HepG2 (cell line): ENCODE data around the gene KLKB1. TPM values are rescaled to one million over a fixed set of nuclear protein-coding genes. Genes with fewer than 3 reads are reported as not detected.
A peak's percentile ranks its signal among the peaks of the same experiment; 100 is the strongest.

ENCODE experiments used
- ATAC-seq: fragments of 200-7000 bp; cut with Tn5 transposase; 3 replicates; pipeline ENCODE4 v1.9.1; 2020; ENCODE audit warnings: mild to moderate bottlenecking, moderate library complexity
- BruUV-seq: library from RNA; stranded (reverse); fragments of 400-500 nt; replicated peaks from 2 replicates; lab custom pipeline; 2021; lab: Mats Ljungman, UMichigan
- CTCF ChIA-PET: fragments of 300-600 bp; formaldehyde crosslinking; extraction: SDS; loops from one replicate; lab custom pipeline; 2021; ENCODE audit warnings: low total read pairs, inconsistent platforms, low intra/inter-chr PET ratio; lab: Yijun Ruan, JAX
- POLR2A ChIA-PET: fragments of 350-600 bp; sonication (Branson Sonifier 250); formaldehyde crosslinking; loops from one replicate; lab custom pipeline; 2020; ENCODE audit warnings: antibody characterized with exemption, inconsistent platforms; lab: Yijun Ruan, JAX
- DNase-seq: peaks from one replicate; pipeline ENCODE4 v3.0.0-alpha.2; 2015; ENCODE audit warnings: low spot score
- FAIRE-seq: peaks from 3 replicates; lab custom pipeline; 2011; peaks lifted over from hg19 to GRCh38; lab: Jason Lieb, UNC
- H2AFZ ChIP-seq: one replicate; pipeline ENCODE4 v1.6.1; 2011; ENCODE audit warnings: low read length, inconsistent platforms
- H3K27ac ChIP-seq: fragments of 300-600 bp; 3 replicates; pipeline ENCODE4 v1.8.0; 2011; ENCODE audit warnings: mixed run types, mild to moderate bottlenecking, mixed read lengths, low read length, inconsistent platforms; ENCODE audit not compliant: insufficient read depth; ENCODE audit errors: extremely low read length
- H3K27me3 ChIP-seq, 2 experiments: fragments of 200-600 bp in 1 of 2; 2 replicates in 1 of 2; 3 replicates in 1 of 2; pipeline versions ENCODE4 v1.6.0 to v1.8.0; 2011; ENCODE audit warnings: low read length in 2 of 2, mild to moderate bottlenecking in 2 of 2, moderate library complexity in 2 of 2, inconsistent platforms in 1 of 2; ENCODE audit not compliant: insufficient read depth in 2 of 2, control insufficient read depth in 1 of 2
- H3K36me3 ChIP-seq, 2 experiments: fragments of 200-600 bp in 1 of 2; replicated peaks in 1 of 2; 2 replicates in 1 of 2; 3 replicates in 1 of 2; pipeline versions ENCODE4 v1.5.1 to v1.8.0; 2011; ENCODE audit warnings: low read length in 2 of 2, inconsistent platforms in 1 of 2; ENCODE audit not compliant: insufficient read depth in 2 of 2, control insufficient read depth in 1 of 2
- H3K4me1 ChIP-seq: 2 replicates; pipeline ENCODE4 v1.5.1; 2012; ENCODE audit warnings: low read length, inconsistent platforms; ENCODE audit not compliant: insufficient read depth
- H3K4me2 ChIP-seq: 2 replicates; pipeline ENCODE4 v1.6.0; 2011; ENCODE audit warnings: low read depth, low read length, inconsistent platforms
- H3K4me3 ChIP-seq, 3 experiments: fragments of 200-600 bp in 1 of 3; sonication (generic), shearing (Covaris generic) in 1 of 3; replicated peaks in 1 of 3; 2 replicates each; pipeline ENCODE4 v1.5.1; 2011 to 2016; ENCODE audit warnings: low read length in 3 of 3, inconsistent platforms in 2 of 3, low read depth in 2 of 3, mild to moderate bottlenecking in 2 of 3, control low read depth in 1 of 3, mixed read lengths in 1 of 3; ENCODE audit not compliant: insufficient read depth in 1 of 3
- H3K79me2 ChIP-seq: one replicate; pipeline ENCODE4 v1.6.1; 2011; ENCODE audit warnings: low read length, inconsistent platforms; ENCODE audit not compliant: insufficient read depth
- H3K9ac ChIP-seq: 2 replicates; pipeline ENCODE4 v1.6.0; 2011; ENCODE audit warnings: mild to moderate bottlenecking, low read depth, low read length, inconsistent platforms; ENCODE audit not compliant: insufficient read depth
- H3K9me3 ChIP-seq: 2 replicates; pipeline ENCODE4 v1.5.1; 2012; ENCODE audit warnings: mild to moderate bottlenecking, low read length
- H4K20me1 ChIP-seq: 2 replicates; pipeline ENCODE4 v1.6.0; 2011; ENCODE audit warnings: inconsistent platforms, mild to moderate bottlenecking, low read length, moderate library complexity; ENCODE audit not compliant: insufficient read depth
- FLYWCH1 ChIP-seq: sonication (generic); formaldehyde crosslinking; IDR thresholded peaks from 2 replicates; pipeline ENCODE4 v1.8.1; 2023; ENCODE audit warnings: mild to moderate bottlenecking, missing genetic modification reagents
- GLI4 ChIP-seq: sonication (generic); formaldehyde crosslinking; IDR thresholded peaks from 2 replicates; pipeline ENCODE4 v1.5.1; 2020; ENCODE audit warnings: missing genetic modification reagents, mild to moderate bottlenecking, moderate library complexity, borderline replicate concordance
- HDAC2 ChIP-seq: sonication (generic); formaldehyde crosslinking; IDR thresholded peaks from 2 replicates; pipeline ENCODE4 v1.4.0; 2020; ENCODE audit warnings: missing genetic modification reagents
- MTF2 ChIP-seq: sonication (generic); formaldehyde crosslinking; IDR thresholded peaks from 2 replicates; pipeline ENCODE4 v1.5.0; 2020; ENCODE audit warnings: missing genetic modification reagents, borderline replicate concordance
- SMAD1 ChIP-seq: sonication (generic); formaldehyde crosslinking; IDR thresholded peaks from 2 replicates; pipeline ENCODE4 v1.4.0; 2020; ENCODE audit warnings: missing genetic modification reagents, low read depth, mild to moderate bottlenecking, borderline replicate concordance
- ZFP37 ChIP-seq: sonication (generic); formaldehyde crosslinking; IDR thresholded peaks from 2 replicates; pipeline ENCODE4 v1.4.0; 2020; ENCODE audit warnings: missing genetic modification reagents, borderline replicate concordance
- ZNF138 ChIP-seq: sonication (generic); formaldehyde crosslinking; IDR thresholded peaks from 2 replicates; pipeline ENCODE4 v1.5.0; 2020; ENCODE audit warnings: mild to moderate bottlenecking, low read depth, missing genetic modification reagents
- ZNF543 ChIP-seq: sonication (generic); formaldehyde crosslinking; IDR thresholded peaks from 2 replicates; pipeline ENCODE4 v1.4.0; 2020; ENCODE audit warnings: mild to moderate bottlenecking, missing genetic modification reagents
- WGBS: methylation state at CpG from one replicate; pipeline ENCODE4 v1.1.6; 2017; ENCODE audit warnings: low lambda C conversion rate; 5-methylcytosine and 5-hydroxymethylcytosine counted together
- in situ Hi-C: cut with HindIII; loops from 2 replicates; pipeline ENCODE4 v1.10.0; 2017; ENCODE audit warnings: low pct_unique_long_range_greater_than_20kb; ENCODE audit not compliant: extremely low pct_ligation_motif_present
- intact Hi-C: fragments of 100-400 bp; cut with micrococcal nuclease; formaldehyde crosslinking; loops from one replicate; pipeline ENCODE4 v1.10.0; 2022; ENCODE audit not compliant: unreplicated experiment
- polyA plus RNA-seq, 8 experiments: library from polyadenylated mRNA; depleted of rRNA in 3 of 8; stranded (reverse) in 7 of 8; unstranded in 1 of 8; fragments of >200 nt; fragmentation: Illumina TruSeq in 4 of 8; extraction: Trizol in 4 of 8; gene quantifications; 2 replicates each; pipeline versions ENCODE4 v1.2.1 to v1.2.3, GENCODE V29; 2011 to 2016; ENCODE audit warnings: low read depth in 4 of 8, missing spikeins in 1 of 8, mixed read lengths in 1 of 8; ENCODE audit not compliant: insufficient read depth in 1 of 8
- total RNA-seq, 5 experiments: library from RNA; depleted of rRNA; stranded (reverse); fragments of >200 nt; fragmentation: Illumina TruSeq; extraction: Trizol; gene quantifications; 2 replicates each; pipeline ENCODE4 v1.2.3, GENCODE V29; 2016; ENCODE audit warnings: low read depth in 1 of 5
- TF ChIP-seq, protein P1 (sequence below): sonication (generic); formaldehyde crosslinking; IDR thresholded peaks from 2 replicates; pipeline ENCODE4 v1.8.1; 2023; ENCODE audit warnings: mild to moderate bottlenecking, inconsistent platforms, moderate library complexity, missing genetic modification reagents, borderline replicate concordance
- TF ChIP-seq, protein P2 (sequence below): sonication (generic); formaldehyde crosslinking; IDR thresholded peaks from 2 replicates; pipeline ENCODE4 v1.5.0; 2020; ENCODE audit warnings: mild to moderate bottlenecking, missing genetic modification reagents
- TF ChIP-seq, protein P3 (sequence below): sonication (generic); formaldehyde crosslinking; IDR thresholded peaks from 2 replicates; pipeline ENCODE4 v1.5.0; 2020; ENCODE audit warnings: missing genetic modification reagents

Gene KLKB1
- total and polyA plus RNA-seq, 2 of the 13 experiments (the other 11 are each of a cell fraction or from before 2014, with no cell fraction given): 0.26 to 0.49 TPM

DNA sequence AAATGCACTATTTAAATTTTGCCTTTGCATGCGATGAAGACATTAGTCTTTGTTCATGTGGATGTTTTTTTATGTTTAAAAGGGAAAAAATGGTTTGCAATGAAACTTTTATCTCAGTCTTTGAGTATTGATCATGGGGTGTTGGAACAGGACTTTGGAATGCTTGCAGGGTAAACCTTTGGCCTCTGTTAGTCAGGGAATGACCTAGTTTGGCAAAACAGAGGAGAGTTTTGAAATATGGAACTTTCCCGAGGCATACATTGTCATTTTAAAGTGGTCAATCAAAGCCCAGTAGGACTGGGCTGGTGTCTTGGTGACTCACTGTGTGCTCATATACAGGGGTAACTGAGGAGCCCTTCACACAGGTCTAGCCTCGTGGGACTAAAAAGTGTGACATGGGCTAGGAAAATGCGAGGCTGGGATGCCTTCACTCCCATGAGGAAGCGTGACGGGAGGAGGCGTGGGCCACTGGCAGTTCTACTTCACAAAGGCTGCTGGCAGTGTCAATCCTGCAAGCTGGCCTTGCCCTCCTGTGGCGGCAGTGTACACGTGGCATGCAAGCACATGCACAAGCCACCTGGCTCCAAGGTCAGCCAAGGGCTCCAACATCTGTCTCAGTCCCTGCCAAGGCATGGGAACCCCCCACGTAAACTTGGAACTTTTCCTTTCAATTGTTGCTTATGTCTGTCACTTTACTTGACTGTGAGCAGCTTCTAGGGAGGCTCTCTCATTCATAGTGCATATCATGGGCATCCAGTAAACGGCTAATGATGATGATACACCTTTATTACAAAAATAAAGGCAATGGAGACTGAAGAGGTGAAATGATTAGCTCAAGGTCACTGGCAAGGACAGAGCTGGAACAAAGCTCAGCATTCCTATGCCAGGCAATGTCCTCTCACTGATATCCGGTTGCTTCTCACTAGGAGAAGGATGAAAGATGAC, 33.5 kb downstream of the KLKB1 start:
- H3K79me2 ChIP-seq: no peaks in the 10 kb centered on the region
- peak overlapping the region; percentile 93 for H3K27ac ChIP-seq
- peak overlapping the region; percentile 45 for H3K4me2 ChIP-seq
- H3K4me3 ChIP-seq: peak overlapping the region in 1 of 3 experiments; percentile 42; a peak in 2 of 6 replicates
- H3K27me3 ChIP-seq: no peaks in the 10 kb centered on the region; a peak in 1 of 5 replicates
- peak; percentile 92 for FAIRE-seq
- peak; percentile 89 for ATAC-seq
- H3K36me3 ChIP-seq: no peaks in the 10 kb centered on the region
- 35% methylated on average over 8 of the region's 12 CpGs for WGBS
- H4K20me1 ChIP-seq: no peaks in the 10 kb centered on the region
- CTCF ChIA-PET: no interaction called here
- POLR2A ChIA-PET: interaction anchor here (0.7 to 3.4 kb wide), 9 partner anchors 10 to 548 kb away, joined by 3 to 22 read pairs (median 4); partner anchors contain the start of genes CYP4V2 and KLKB1
- H3K9me3 ChIP-seq: no peaks in the 10 kb centered on the region
- TSS peak; percentile 83 for BruUV-seq
- intact Hi-C loops (loop anchor here (10.0 kb wide), 1 partner anchor 444 kb away; no protein-coding TSS in a partner anchor), in situ Hi-C loops (no loop called here)
- DNase-seq: peak; percentile 77
- peaks cover 64% of the 10 kb centered on the region for H3K4me1 ChIP-seq
- H2AFZ ChIP-seq: no peak overlapping the region
- peak overlapping the region; percentile 55 for H3K9ac ChIP-seq
- TF ChIP-seq ZNF543: no peak
- TF ChIP-seq, protein P1, sequence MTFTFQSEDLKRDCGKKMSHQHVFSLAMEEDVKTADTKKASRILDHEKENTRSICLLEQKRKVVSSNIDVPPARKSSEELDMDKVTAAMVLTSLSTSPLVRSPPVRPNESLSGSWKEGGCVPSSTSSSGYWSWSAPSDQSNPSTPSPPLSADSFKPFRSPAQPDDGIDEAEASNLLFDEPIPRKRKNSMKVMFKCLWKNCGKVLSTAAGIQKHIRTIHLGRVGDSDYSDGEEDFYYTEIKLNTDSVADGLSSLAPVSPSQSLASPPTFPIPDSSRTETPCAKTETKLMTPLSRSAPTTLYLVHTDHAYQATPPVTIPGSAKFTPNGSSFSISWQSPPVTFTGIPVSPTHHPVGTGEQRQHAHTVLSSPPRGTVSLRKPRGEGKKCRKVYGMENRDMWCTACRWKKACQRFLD (CRISPR knock-in tag): no peak
- TF ChIP-seq FLYWCH1 (CRISPR knock-in tag): no peak
- 0 out of 2 replicates have a peak, but pooled peaks have one; percentile 48 for TF ChIP-seq ZFP37 (CRISPR knock-in tag)
- TF ChIP-seq GLI4: 0 out of 2 replicates have a peak, but pooled peaks have one; percentile 53
- no peak for TF ChIP-seq SMAD1
- TF ChIP-seq, protein P2, sequence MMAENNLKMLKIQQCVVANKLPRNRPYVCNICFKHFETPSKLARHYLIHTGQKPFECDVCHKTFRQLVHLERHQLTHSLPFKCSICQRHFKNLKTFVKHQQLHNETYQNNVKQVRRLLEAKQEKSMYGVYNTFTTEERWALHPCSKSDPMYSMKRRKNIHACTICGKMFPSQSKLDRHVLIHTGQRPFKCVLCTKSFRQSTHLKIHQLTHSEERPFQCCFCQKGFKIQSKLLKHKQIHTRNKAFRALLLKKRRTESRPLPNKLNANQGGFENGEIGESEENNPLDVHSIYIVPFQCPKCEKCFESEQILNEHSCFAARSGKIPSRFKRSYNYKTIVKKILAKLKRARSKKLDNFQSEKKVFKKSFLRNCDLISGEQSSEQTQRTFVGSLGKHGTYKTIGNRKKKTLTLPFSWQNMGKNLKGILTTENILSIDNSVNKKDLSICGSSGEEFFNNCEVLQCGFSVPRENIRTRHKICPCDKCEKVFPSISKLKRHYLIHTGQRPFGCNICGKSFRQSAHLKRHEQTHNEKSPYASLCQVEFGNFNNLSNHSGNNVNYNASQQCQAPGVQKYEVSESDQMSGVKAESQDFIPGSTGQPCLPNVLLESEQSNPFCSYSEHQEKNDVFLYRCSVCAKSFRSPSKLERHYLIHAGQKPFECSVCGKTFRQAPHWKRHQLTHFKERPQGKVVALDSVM (CRISPR knock-in tag): peak; percentile 58
- TF ChIP-seq HDAC2 (CRISPR knock-in tag): peak; percentile 82; the same call in 1 of the 2 replicates
- TF ChIP-seq ZNF138 (CRISPR knock-in tag): peak; percentile 81; the same call in 1 of the 2 replicates
- TF ChIP-seq, protein P3, sequence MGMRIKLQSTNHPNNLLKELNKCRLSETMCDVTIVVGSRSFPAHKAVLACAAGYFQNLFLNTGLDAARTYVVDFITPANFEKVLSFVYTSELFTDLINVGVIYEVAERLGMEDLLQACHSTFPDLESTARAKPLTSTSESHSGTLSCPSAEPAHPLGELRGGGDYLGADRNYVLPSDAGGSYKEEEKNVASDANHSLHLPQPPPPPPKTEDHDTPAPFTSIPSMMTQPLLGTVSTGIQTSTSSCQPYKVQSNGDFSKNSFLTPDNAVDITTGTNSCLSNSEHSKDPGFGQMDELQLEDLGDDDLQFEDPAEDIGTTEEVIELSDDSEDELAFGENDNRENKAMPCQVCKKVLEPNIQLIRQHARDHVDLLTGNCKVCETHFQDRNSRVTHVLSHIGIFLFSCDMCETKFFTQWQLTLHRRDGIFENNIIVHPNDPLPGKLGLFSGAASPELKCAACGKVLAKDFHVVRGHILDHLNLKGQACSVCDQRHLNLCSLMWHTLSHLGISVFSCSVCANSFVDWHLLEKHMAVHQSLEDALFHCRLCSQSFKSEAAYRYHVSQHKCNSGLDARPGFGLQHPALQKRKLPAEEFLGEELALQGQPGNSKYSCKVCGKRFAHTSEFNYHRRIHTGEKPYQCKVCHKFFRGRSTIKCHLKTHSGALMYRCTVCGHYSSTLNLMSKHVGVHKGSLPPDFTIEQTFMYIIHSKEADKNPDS (CRISPR knock-in tag): 0 out of 2 replicates have a peak, but pooled peaks have one; percentile 32
- no peak for TF ChIP-seq MTF2 (CRISPR knock-in tag)
